H1 (cell line): ENCODE measurements around the gene NCF4. TPM values are rescaled to one million over a fixed set of nuclear protein-coding genes. Genes with fewer than 3 reads are reported as not detected.

ENCODE experiments used
- BACH1 ChIP-seq: IDR thresholded peaks from 2 replicates; pipeline ENCODE4 v1.6.1; 2012; ENCODE audit warnings: low read length, improper control_type of control experiment
- BCL11A ChIP-seq, 2 experiments: IDR thresholded peaks; one replicate each; pipeline ENCODE4 v1.6.1; 2011; ENCODE audit warnings: low read depth in 2 of 2, low read length in 2 of 2, mild to moderate bottlenecking in 2 of 2
- BRCA1 ChIP-seq: IDR thresholded peaks from 2 replicates; pipeline ENCODE4 v1.6.1; 2012; ENCODE audit warnings: low read depth, low read length, improper control_type of control experiment
- CHD1 ChIP-seq: IDR thresholded peaks from 2 replicates; pipeline ENCODE4 v1.6.1; 2012; ENCODE audit warnings: low read depth, low read length, improper control_type of control experiment
- EGR1 ChIP-seq: IDR thresholded peaks from 2 replicates; pipeline ENCODE4 v1.6.1; 2011; ENCODE audit warnings: low read depth, low read length, borderline replicate concordance
- EP300 ChIP-seq, 2 experiments: IDR thresholded peaks; 1 replicate in 1 of 2; 2 replicates in 1 of 2; pipeline ENCODE4 v1.6.1; 2011 to 2012; ENCODE audit warnings: low read depth in 2 of 2, low read length in 2 of 2, mild to moderate bottlenecking in 2 of 2, borderline replicate concordance in 1 of 2, inconsistent platforms in 1 of 2, moderate library complexity in 1 of 2
- EZH2 ChIP-seq: fragments of 200-600 bp; sonication (generic); IDR thresholded peaks from 2 replicates; pipeline ENCODE4 v1.7.1; 2012; ENCODE audit warnings: low read depth, mild to moderate bottlenecking, moderate library complexity, low read length, inconsistent platforms; ENCODE audit not compliant: severe bottlenecking
- HDAC6 ChIP-seq: IDR thresholded peaks from one replicate; pipeline ENCODE4 v1.7.1; 2012; ENCODE audit warnings: low read depth, mild to moderate bottlenecking, inconsistent platforms, low read length, moderate library complexity
- KDM1A ChIP-seq: fragments of 200-600, 300-600 bp; sonication (generic); IDR thresholded peaks from 2 replicates; pipeline ENCODE4 v1.7.1; 2016; ENCODE audit warnings: mild to moderate bottlenecking, low read length, borderline replicate concordance
- KDM4A ChIP-seq: IDR thresholded peaks from one replicate; pipeline ENCODE4 v1.7.1; 2012; ENCODE audit warnings: low read depth, mild to moderate bottlenecking, moderate library complexity, low read length, inconsistent platforms; ENCODE audit not compliant: severe bottlenecking
- MAFK ChIP-seq: IDR thresholded peaks from 2 replicates; pipeline ENCODE4 v1.6.1; 2012; ENCODE audit warnings: low read depth, mild to moderate bottlenecking, improper control_type of control experiment, low read length
- RBBP5 ChIP-seq: IDR thresholded peaks from 2 replicates; pipeline ENCODE4 v1.7.1; 2012; ENCODE audit warnings: low read depth, mild to moderate bottlenecking, inconsistent platforms, low read length, moderate library complexity, borderline replicate concordance
- RFX5 ChIP-seq: IDR thresholded peaks from 2 replicates; pipeline ENCODE4 v1.6.1; 2011; ENCODE audit warnings: low read depth, low read length, improper control_type of control experiment, borderline replicate concordance
- RXRA ChIP-seq: IDR thresholded peaks from 2 replicates; pipeline ENCODE4 v1.6.1; 2011; ENCODE audit warnings: low read depth, mild to moderate bottlenecking, low read length, moderate library complexity; ENCODE audit not compliant: insufficient read depth
- SP1 ChIP-seq: IDR thresholded peaks from 2 replicates; pipeline ENCODE4 v1.6.1; 2011; ENCODE audit warnings: low read depth, low read length
- TEAD4 ChIP-seq: IDR thresholded peaks from 2 replicates; pipeline ENCODE4 v1.6.1; 2012; ENCODE audit warnings: low read depth, low read length, inconsistent platforms, mixed read lengths
- ZNF274 ChIP-seq: IDR thresholded peaks from 2 replicates; pipeline ENCODE4 v1.7.0; 2012; ENCODE audit warnings: low read length, borderline replicate concordance; ENCODE audit errors: extremely low read depth
- polyA plus RNA-seq, 7 experiments: library from polyadenylated mRNA; depleted of rRNA in 3 of 7; stranded (reverse) in 5 of 7; unstranded in 2 of 7; fragments of >200 nt in 5 of 7; fragments of 200-250 nt in 2 of 7; gene quantifications; 1 replicate in 5 of 7; 2 replicates in 1 of 7; 4 replicates in 1 of 7; pipeline versions ENCODE4 v1.2.1 to v1.2.3, GENCODE V29; 2011 to 2013; ENCODE audit warnings: missing spikeins in 2 of 7, mixed read lengths in 2 of 7
- total RNA-seq: library from RNA; stranded (reverse); fragmentation: NEBNext Ultra II Directional; extraction: Animal tissue kit (Norgen Biotek cat#: 25700); gene quantifications from 2 replicates; pipeline ENCODE4 v1.2.1, GENCODE V29; 2021
- TF ChIP-seq, protein P1 (sequence below): IDR thresholded peaks from 2 replicates; pipeline ENCODE4 v1.6.1; 2011; ENCODE audit warnings: low read length, improper control_type of control experiment

The NCF4 gene
- total and polyA plus RNA-seq, 2 of the 8 experiments (the other 6 are each of a cell fraction or from before 2014, with no cell fraction given): 0.20 TPM; not detected in 1

DNA sequence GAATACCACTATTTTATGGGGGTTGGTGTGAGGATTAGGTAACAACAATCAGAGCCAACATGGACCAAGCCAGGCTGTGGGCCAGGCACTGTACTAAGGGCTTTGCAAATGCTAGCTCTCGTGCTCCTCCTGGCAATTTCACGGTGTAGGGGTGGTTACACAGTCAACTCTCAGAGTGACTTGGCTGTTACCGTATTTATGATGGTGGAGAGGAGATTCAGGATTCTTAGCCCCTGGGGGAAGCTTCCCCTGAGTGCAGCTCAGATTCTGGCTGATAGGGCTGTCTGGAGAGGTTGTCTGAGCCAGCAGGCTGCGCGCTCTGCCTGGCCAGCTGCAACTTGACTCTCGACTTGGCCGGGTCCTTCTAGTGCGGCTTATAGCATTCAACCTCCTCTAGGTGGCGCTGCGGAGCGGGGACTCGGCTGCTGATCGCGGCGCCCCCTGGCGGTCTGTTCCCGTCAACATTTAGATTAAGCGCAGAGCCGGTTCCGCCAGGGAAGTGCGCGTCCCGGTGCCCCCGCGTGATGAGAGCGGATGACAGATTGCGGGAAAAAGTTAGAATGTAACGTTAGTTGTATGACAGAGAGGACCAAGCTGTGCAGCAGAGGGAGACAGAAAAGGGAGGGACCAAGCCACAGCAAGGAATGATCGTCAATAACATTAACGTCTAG is 4.5 kb upstream of the NCF4 start (continued):
- TF ChIP-seq EZH2 (no peak), RXRA (0 out of 2 replicates have a peak, but pooled peaks have one; percentile 49), CHD1 (no peak), RBBP5 (no peak), HDAC6 (no peak), ZNF274 (no peak), RFX5 (no peak), MAFK (no peak), EP300 (IDR thresholded peaks at IDR 0.05; ENCODE audit: borderline replicate concordance in 1 of 2, low read depth in 2 of 2, low read length in 2 of 2) (no peak), BCL11A (IDR thresholded peaks at IDR 0.05; ENCODE audit: low read depth in 2 of 2, low read length in 2 of 2) (no peak), KDM1A (peak; percentile 65; the same call in 1 of the 2 replicates), SP1 (no peak), KDM4A (no peak), BRCA1 (no peak), EGR1 (no peak), TEAD4 (0 out of 2 replicates have a peak, but pooled peaks have one; percentile 39), BACH1 (no peak)
- TF ChIP-seq, protein P1, sequence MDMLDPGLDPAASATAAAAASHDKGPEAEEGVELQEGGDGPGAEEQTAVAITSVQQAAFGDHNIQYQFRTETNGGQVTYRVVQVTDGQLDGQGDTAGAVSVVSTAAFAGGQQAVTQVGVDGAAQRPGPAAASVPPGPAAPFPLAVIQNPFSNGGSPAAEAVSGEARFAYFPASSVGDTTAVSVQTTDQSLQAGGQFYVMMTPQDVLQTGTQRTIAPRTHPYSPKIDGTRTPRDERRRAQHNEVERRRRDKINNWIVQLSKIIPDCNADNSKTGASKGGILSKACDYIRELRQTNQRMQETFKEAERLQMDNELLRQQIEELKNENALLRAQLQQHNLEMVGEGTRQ: no peak
